Dendritic cell treated with granulocyte-macrophage colony-stimulating factor and Interleukin-4, amounts not matched to agents 40 ng/mL and 50 ng/mL, for 4 days (primary cell): ENCODE measurements around the gene COQ6.
"Not testable (repeated sequence)": the region's sequence is repeated elsewhere in the genome, so short reads cannot be mapped to it uniquely, and the experiment has no call there.

ENCODE experiments used
- H3K27ac Mint-ChIP-seq: one replicate; pipeline ENCODE4 v1.8.0; 2022; ENCODE audit warnings: mild to moderate bottlenecking, mixed read lengths
- H3K27me3 Mint-ChIP-seq: one replicate; pipeline ENCODE4 v1.8.0; 2022; ENCODE audit warnings: mild to moderate bottlenecking, mixed read lengths
- H3K36me3 Mint-ChIP-seq: one replicate; pipeline ENCODE4 v1.8.0; 2022; ENCODE audit warnings: low read depth, mixed read lengths
- H3K4me1 Mint-ChIP-seq: one replicate; pipeline ENCODE4 v1.8.0; 2022; ENCODE audit warnings: low read depth, mixed read lengths
- H3K4me3 Mint-ChIP-seq: one replicate; pipeline ENCODE4 v1.8.0; 2022; ENCODE audit warnings: mild to moderate bottlenecking, moderate library complexity, mixed read lengths
- H3K9me3 Mint-ChIP-seq: one replicate; pipeline ENCODE4 v1.8.0; 2022; ENCODE audit warnings: mixed read lengths
- intact Hi-C: fragments of 100-400 bp; cut with micrococcal nuclease; formaldehyde crosslinking; loops from one replicate; pipeline ENCODE4 v1.15.0; 2022

COQ6 gene

DNA sequence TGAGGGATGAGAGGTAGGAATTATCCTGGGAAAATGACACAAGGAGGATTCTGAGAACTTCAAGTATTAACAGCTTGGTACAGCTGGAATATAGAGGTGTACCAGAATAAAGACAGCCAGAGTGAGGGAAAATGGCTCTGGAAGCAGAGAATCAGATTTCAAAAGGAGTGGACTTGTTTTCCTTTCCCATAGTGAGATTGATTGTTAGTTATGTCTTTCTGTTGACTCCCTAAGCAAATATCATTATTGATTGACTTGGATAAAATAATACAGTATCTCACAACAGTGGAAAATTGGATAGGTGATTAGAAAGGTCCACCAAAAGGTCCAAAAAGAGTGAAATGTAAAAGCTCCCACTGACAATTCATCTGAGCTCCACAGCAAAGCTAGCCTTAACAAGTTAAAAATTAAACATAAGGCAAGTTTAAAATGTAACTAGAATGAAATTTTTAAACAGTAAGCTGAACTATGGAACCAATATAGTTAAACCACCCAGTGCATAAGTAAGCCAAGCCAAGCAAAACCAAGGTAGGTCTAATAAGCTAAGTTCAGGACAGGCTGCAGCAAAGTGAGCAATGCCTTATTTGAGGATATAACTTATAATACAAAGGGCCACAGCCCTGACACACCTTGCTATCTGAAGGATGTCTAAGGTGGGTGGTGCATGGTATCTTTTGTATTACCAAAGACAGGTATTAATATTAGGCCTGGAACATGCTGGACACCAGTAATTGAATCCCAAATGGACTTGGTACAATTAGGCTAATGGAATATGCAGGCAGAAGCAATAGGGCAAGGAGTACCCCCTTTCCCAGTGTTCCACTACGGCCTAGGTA, 47.2 kb downstream of the COQ6 start:
- Mint-ChIP-seq H3K4me1 (no peaks in the 10 kb centered on the region), H3K9me3 (no peaks in the 10 kb centered on the region), H3K27me3 (no peaks in the 10 kb centered on the region), H3K36me3 (peaks cover 15% of the 10 kb centered on the region), H3K27ac (no peak overlapping the region), H3K4me3 (no peak overlapping the region)
- intact Hi-C loops = no loop called here

DNA sequence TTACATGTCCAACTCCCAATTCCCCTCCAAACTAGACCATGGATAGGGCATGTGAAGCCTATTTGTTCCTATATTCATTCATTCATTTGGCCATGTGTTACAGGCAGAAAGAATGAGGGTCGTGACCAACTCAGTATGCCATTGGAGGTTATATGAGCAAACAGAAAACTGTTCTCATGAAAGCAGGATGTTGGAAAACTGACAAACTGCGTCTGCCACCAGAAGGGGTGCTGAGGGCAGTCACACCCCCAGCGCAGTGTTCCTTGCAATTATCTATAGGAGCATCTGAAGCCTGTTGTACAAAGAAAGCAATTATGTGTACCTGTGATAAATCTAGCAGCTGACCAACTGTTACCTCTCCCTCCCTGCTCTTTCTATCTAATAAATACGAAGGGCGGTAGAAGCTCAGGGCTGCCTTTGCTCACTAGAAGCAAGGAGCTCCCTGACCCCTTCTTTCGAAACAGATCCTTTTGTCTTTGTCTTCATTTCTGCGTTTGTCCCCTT, 47.9 kb downstream of the COQ6 start:
- H3K27me3 Mint-ChIP-seq = no peaks in the 10 kb centered on the region

DNA sequence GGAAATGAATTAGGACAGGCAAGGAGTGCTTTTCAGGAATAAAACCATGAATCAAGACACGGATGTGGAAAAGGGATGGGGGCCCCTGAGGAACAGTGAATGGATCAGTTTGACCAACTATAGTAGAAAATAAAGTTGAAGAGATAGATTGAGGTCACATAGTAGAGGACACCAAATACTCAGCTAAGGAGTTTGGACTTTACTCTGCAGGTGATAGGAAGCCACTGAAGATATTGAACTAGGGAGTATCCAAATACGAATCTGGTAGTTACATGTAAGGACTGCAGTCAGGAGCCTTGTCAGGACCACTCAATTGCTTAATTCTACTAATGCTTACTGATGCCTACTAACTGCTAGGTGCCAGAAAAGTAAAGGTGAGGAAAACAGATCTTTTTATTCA, 48.6 kb downstream of the COQ6 start:
- peaks cover 22% of the 10 kb centered on the region for H3K36me3 Mint-ChIP-seq
- no peaks in the 10 kb centered on the region for H3K4me1 Mint-ChIP-seq
- H3K4me3 Mint-ChIP-seq = no peak overlapping the region
- intact Hi-C loops = no loop called here
- H3K9me3 Mint-ChIP-seq = no peaks in the 10 kb centered on the region
- no peak overlapping the region for H3K27ac Mint-ChIP-seq
- no peaks in the 10 kb centered on the region for H3K27me3 Mint-ChIP-seq

More for the DNA sequence above, 47.9 kb downstream of the COQ6 start:
- H3K36me3 Mint-ChIP-seq = peaks cover 15% of the 10 kb centered on the region
- H3K27ac Mint-ChIP-seq = no peak overlapping the region
- no peaks in the 10 kb centered on the region for H3K4me1 Mint-ChIP-seq
- intact Hi-C loops = no loop called here
- no peak overlapping the region for H3K4me3 Mint-ChIP-seq
- H3K9me3 Mint-ChIP-seq = no peaks in the 10 kb centered on the region

DNA sequence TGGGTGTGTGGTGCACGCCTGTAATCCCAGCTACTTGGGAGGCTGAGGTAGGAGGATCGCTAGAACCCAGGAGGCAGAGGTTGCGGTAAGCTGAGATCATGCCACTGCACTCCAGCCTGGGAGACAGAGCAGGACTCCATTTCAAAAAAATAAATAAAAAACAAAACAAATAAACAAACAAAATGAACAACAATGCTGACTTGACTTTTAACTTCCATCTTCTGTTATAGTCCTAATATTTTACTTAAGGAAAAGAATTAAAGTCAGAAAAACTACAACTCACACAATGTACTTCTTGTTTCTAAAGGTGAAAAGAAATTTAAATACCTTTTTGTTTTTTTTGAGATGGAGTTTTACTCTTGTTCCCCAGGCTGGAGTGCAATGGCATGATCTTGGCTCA, 55.6 kb downstream of the COQ6 start:
- intact Hi-C loops, H3K27ac Mint-ChIP-seq, H3K4me1 Mint-ChIP-seq, H3K4me3 Mint-ChIP-seq, H3K9me3 Mint-ChIP-seq, H3K27me3 Mint-ChIP-seq: not testable (repeated sequence)
- H3K36me3 Mint-ChIP-seq = peaks cover 20% of the 10 kb centered on the region

DNA sequence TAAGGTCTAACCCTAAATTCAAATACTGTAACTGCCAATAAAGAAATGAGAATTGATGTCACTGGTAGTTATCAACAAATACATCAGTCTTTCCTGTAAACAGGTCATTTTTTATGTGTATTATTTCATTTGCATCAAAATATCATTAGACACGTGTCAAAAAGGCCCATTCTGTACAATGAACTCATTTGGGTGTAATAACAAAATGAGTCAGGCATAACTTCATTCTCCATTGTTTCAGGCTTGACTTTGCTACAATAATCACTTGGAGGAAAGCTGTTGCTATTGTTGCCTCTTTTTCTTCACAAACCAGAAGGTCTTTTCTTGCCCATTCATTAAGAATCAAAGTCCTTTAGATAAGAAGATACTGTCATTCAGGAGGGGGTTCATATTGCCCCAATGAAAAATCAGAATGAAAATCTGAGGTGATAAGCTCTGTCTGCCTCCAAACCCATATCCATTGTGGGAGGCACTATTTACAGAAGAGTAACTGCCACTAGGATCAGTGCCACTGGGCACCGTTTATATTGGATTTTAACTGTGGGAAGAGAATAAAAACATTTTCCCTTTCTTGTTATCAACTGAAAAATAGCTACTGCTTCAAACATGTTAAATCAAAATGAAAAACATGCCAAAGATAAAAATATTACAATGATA, 58.9 kb downstream of the COQ6 start:
- peaks cover 14% of the 10 kb centered on the region for H3K36me3 Mint-ChIP-seq
- no peak overlapping the region for H3K27ac Mint-ChIP-seq
- no peaks in the 10 kb centered on the region for H3K9me3 Mint-ChIP-seq
- no peak overlapping the region for H3K4me3 Mint-ChIP-seq
- no peaks in the 10 kb centered on the region for H3K27me3 Mint-ChIP-seq
- intact Hi-C loops = no loop called here
- peaks cover 6% of the 10 kb centered on the region for H3K4me1 Mint-ChIP-seq
